ENCODE measurements around the gene FAM228B. TPM values are rescaled to one million over a fixed set of nuclear protein-coding genes. Genes with fewer than 3 reads are reported as not detected.
A peak's percentile ranks its signal among the peaks of the same experiment; 100 is the strongest.

The FAM228B gene
- total RNA-seq, 1 donor from 2014 or later: 31.2 TPM

GRCh38 chr2:24179683-24180082, 56.4 kb downstream of the FAM228B start:
- TF ChIP-seq EZH2phosphoT487 (IDR thresholded peaks at IDR 0.05): no peak
- no peak for TF ChIP-seq CTCF (IDR thresholded peaks at IDR 0.05)
- no peak for TF ChIP-seq EZH2 (IDR thresholded peaks at IDR 0.05)
- no peaks in the 10 kb centered on the region for H3K27me3 Mint-ChIP-seq (ENCODE audit: insufficient read depth, low read depth)
- no peak overlapping the region for H3K4me2 ChIP-seq
- H3K4me3 ChIP-seq: no peak overlapping the region
- H3K36me3 ChIP-seq: no peaks in the 10 kb centered on the region
- no peaks in the 10 kb centered on the region for H3K9me3 ChIP-seq (ENCODE audit: low read depth)
- no peaks in the 10 kb centered on the region for H3K36me3 Mint-ChIP-seq
- no peaks in the 10 kb centered on the region for H3K79me2 ChIP-seq (ENCODE audit: low read depth)
- no peaks in the 10 kb centered on the region for H3K9me3 Mint-ChIP-seq
- no peak overlapping the region for H3K27ac ChIP-seq
- no peak overlapping the region for H3K9ac ChIP-seq
- DNase-seq (ENCODE audit: low spot score): no peak
- H2AFZ ChIP-seq (replicated peaks): no peak overlapping the region
- H3K4me1 Mint-ChIP-seq: peaks cover 17% of the 10 kb centered on the region
- no peaks in the 10 kb centered on the region for H3K27me3 ChIP-seq
- H3K4me1 ChIP-seq: peaks cover 10% of the 10 kb centered on the region
- no peak overlapping the region for H3K27ac Mint-ChIP-seq
- peaks cover 5% of the 10 kb centered on the region for H3F3A ChIP-seq (ENCODE audit: low read depth)
- no peak overlapping the region for H3K4me3 Mint-ChIP-seq
- H4K20me1 ChIP-seq (ENCODE audit: low read depth): no peaks in the 10 kb centered on the region

GRCh38 chr2:24181849-24182248, 58.6 kb downstream of the FAM228B start:
- H3K4me1 Mint-ChIP-seq: peaks cover 15% of the 10 kb centered on the region
- no peak overlapping the region for H3K27ac Mint-ChIP-seq
- no peaks in the 10 kb centered on the region for H3F3A ChIP-seq (ENCODE audit: low read depth)

GRCh38 chr2:24182507-24182906, 59.2 kb downstream of the FAM228B start:
- Histone ChIP-seq H3K79me2 (ENCODE audit: low read depth) (no peaks in the 10 kb centered on the region), H3K9ac (no peak overlapping the region), H3K36me3 (no peaks in the 10 kb centered on the region), H2AFZ (replicated peaks) (peak overlapping the region; percentile 15), H3K27ac (no peak overlapping the region), H3K27me3 (no peaks in the 10 kb centered on the region), H3K4me3 (no peak overlapping the region), H4K20me1 (ENCODE audit: low read depth) (no peaks in the 10 kb centered on the region), H3K4me1 (peaks cover 10% of the 10 kb centered on the region), H3K4me2 (no peak overlapping the region), H3F3A (ENCODE audit: low read depth) (no peaks in the 10 kb centered on the region), H3K9me3 (ENCODE audit: low read depth) (no peaks in the 10 kb centered on the region)
- Mint-ChIP-seq H3K4me3 (no peak overlapping the region), H3K27me3 (ENCODE audit: insufficient read depth, low read depth) (peaks cover 3% of the 10 kb centered on the region), H3K27ac (no peak overlapping the region), H3K9me3 (peaks cover 10% of the 10 kb centered on the region), H3K4me1 (peaks cover 15% of the 10 kb centered on the region), H3K36me3 (no peaks in the 10 kb centered on the region)
- TF ChIP-seq CTCF (IDR thresholded peaks at IDR 0.05): no peak
- TF ChIP-seq EZH2 (IDR thresholded peaks at IDR 0.05): no peak
- DNase-seq (ENCODE audit: low spot score): no peak

More at GRCh38 chr2:24181849-24182248, 58.6 kb downstream of the FAM228B start:
- Histone ChIP-seq H2AFZ (replicated peaks) (no peak overlapping the region), H3K79me2 (ENCODE audit: low read depth) (no peaks in the 10 kb centered on the region), H4K20me1 (ENCODE audit: low read depth) (no peaks in the 10 kb centered on the region), H3K36me3 (no peaks in the 10 kb centered on the region), H3K9me3 (ENCODE audit: low read depth) (no peaks in the 10 kb centered on the region), H3K9ac (no peak overlapping the region), H3K27me3 (no peaks in the 10 kb centered on the region), H3K4me1 (peaks cover 10% of the 10 kb centered on the region), H3K4me3 (no peak overlapping the region), H3K4me2 (no peak overlapping the region), H3K27ac (no peak overlapping the region)
- TF ChIP-seq CTCF (IDR thresholded peaks at IDR 0.05): no peak
- TF ChIP-seq EZH2phosphoT487 (IDR thresholded peaks at IDR 0.05): no peak
- no peak for TF ChIP-seq EZH2 (IDR thresholded peaks at IDR 0.05)
- Mint-ChIP-seq H3K4me3 (no peak overlapping the region), H3K36me3 (no peaks in the 10 kb centered on the region), H3K27me3 (ENCODE audit: insufficient read depth, low read depth) (no peaks in the 10 kb centered on the region), H3K9me3 (peaks cover 4% of the 10 kb centered on the region)
- peak; percentile 23 for DNase-seq (ENCODE audit: low spot score)

Measured in neural progenitor cell (in vitro differentiated cells).